MM.1S (cell line): ENCODE measurements around the gene CSE1L.

Source experiments
- DNase-seq: peaks from one replicate; pipeline ENCODE4 v3.0.0-alpha.2; 2015
- H2AFZ ChIP-seq: fragments of 300-600 bp; sonication (generic); 2 replicates; pipeline ENCODE4 v1.6.0; 2016; ENCODE audit warnings: antibody characterized with exemption, low read length
- H3F3A ChIP-seq: fragments of 300-600 bp; sonication (generic); 2 replicates; pipeline ENCODE4 v1.6.1; 2016; ENCODE audit warnings: mild to moderate bottlenecking, antibody characterized with exemption, low read length, moderate library complexity, mixed read lengths; ENCODE audit not compliant: insufficient read depth
- H3K27ac ChIP-seq: fragments of 300-600 bp; sonication (generic); 2 replicates; pipeline ENCODE4 v1.5.1; 2016; ENCODE audit warnings: mild to moderate bottlenecking, low read length
- H3K27me3 ChIP-seq: fragments of 300-600 bp; sonication (generic); replicated peaks from 2 replicates; pipeline ENCODE4 v1.6.0; 2016; ENCODE audit warnings: low read length; ENCODE audit not compliant: insufficient read depth
- H3K36me3 ChIP-seq: fragments of 300-600 bp; sonication (generic); replicated peaks from 2 replicates; pipeline ENCODE4 v1.6.1; 2016; ENCODE audit warnings: mild to moderate bottlenecking, low read length, mixed read lengths; ENCODE audit not compliant: insufficient read depth
- H3K4me1 ChIP-seq: fragments of 300-600 bp; sonication (generic); 2 replicates; pipeline ENCODE4 v1.6.1; 2016; ENCODE audit warnings: low read length, mixed read lengths
- H3K4me2 ChIP-seq: fragments of 300-600 bp; sonication (generic); 2 replicates; pipeline ENCODE4 v1.6.0; 2016; ENCODE audit warnings: low read depth, low read length
- H3K4me3 ChIP-seq: fragments of 300-600 bp; sonication (generic); 2 replicates; pipeline ENCODE4 v1.5.1; 2016; ENCODE audit warnings: low read length, mixed read lengths
- H3K79me2 ChIP-seq: fragments of 300-600 bp; sonication (generic); 2 replicates; pipeline ENCODE4 v1.6.1; 2016; ENCODE audit warnings: mixed run types, low read length, mixed read lengths
- H3K9ac ChIP-seq: fragments of 300-600 bp; sonication (generic); 2 replicates; pipeline ENCODE4 v1.6.1; 2016; ENCODE audit warnings: low read length, mixed read lengths
- H3K9me2 ChIP-seq: fragments of 300-600 bp; sonication (generic); replicated peaks from 2 replicates; pipeline ENCODE4 v1.6.1; 2016; ENCODE audit warnings: mild to moderate bottlenecking, low read length, mixed read lengths; ENCODE audit not compliant: insufficient read depth
- H3K9me3 ChIP-seq: fragments of 300-600 bp; sonication (generic); replicated peaks from 2 replicates; pipeline ENCODE4 v1.6.1; 2016; ENCODE audit warnings: mild to moderate bottlenecking, low read length, mixed read lengths; ENCODE audit not compliant: insufficient read depth
- H4K20me1 ChIP-seq: fragments of 300-600 bp; sonication (generic); 2 replicates; pipeline ENCODE4 v1.6.1; 2016; ENCODE audit warnings: mild to moderate bottlenecking, low read length, moderate library complexity, mixed read lengths; ENCODE audit not compliant: insufficient read depth
- CTCF ChIP-seq: fragments of 300-600 bp; sonication (generic); IDR thresholded peaks from 2 replicates; pipeline ENCODE4 v1.5.1; 2016; ENCODE audit warnings: antibody characterized with exemption, low read length, mixed read lengths
- EZH2 ChIP-seq: fragments of 300-600 bp; sonication (generic); optimal IDR thresholded peaks from 2 replicates; pipeline ENCODE3; 2017; ENCODE audit warnings: low read depth, mild to moderate bottlenecking, antibody characterized with exemption, low read length, mixed read lengths
- EZH2phosphoT487 ChIP-seq: fragments of 300-600 bp; sonication (generic); IDR thresholded peaks from 2 replicates; pipeline ENCODE4 v1.6.1; 2018; ENCODE audit warnings: antibody characterized with exemption, low read length

CSE1L gene

GRCh38 chr20:49045440-49046086 lies 549 bp upstream of the CSE1L start:
- peaks cover 12% of the 10 kb centered on the region; the same call in 1 of the 2 replicates for H4K20me1 ChIP-seq
- DNase-seq, result no peak
- H2AFZ ChIP-seq, result peak overlapping the region; percentile 74

DNA sequence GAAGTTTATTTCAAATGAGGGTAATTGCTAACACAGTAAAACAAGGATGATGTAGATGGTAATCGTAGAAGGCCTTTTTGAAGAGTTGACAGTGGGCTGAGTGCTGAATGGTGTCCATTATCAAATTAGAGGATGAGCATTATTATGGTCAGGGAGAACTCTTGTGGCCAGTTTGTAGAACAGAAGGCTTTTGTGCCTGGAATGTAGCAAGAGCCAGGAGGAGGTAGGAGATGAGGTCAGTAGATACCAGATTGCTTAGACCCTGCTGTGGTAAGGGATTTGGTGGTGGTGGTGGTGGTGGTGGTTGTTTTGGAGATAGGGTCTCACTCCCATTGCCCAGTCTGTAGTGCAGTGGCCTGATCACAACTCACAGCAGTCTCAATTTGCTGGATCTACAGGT lies 6.2 kb downstream of the CSE1L start:
- Histone ChIP-seq H3K4me2 (no peak overlapping the region), H3K27me3 (no peaks in the 10 kb centered on the region), H3K4me1 (peaks cover 13% of the 10 kb centered on the region), H3K9me2 (no peaks in the 10 kb centered on the region), H3K4me3 (no peak overlapping the region), H3F3A (no peaks in the 10 kb centered on the region; the same call in 1 of the 2 replicates), H2AFZ (no peak overlapping the region), H3K79me2 (peaks cover 99% of the 10 kb centered on the region), H3K9ac (no peak overlapping the region), H4K20me1 (peaks cover 54% of the 10 kb centered on the region), H3K36me3 (no peaks in the 10 kb centered on the region; the same call in 1 of the 2 replicates), H3K27ac (no peak overlapping the region), H3K9me3 (no peaks in the 10 kb centered on the region)
- DNase-seq, result no peak
- no peak for TF ChIP-seq CTCF
- TF ChIP-seq EZH2, result no peak
- TF ChIP-seq EZH2phosphoT487, result no peak

More at GRCh38 chr20:49045440-49046086, 549 bp upstream of the CSE1L start:
- no peaks in the 10 kb centered on the region for H3K27me3 ChIP-seq
- H3K9me3 ChIP-seq, result no peaks in the 10 kb centered on the region
- H3K4me3 ChIP-seq, result peak overlapping the region; percentile 98
- peaks cover 7% of the 10 kb centered on the region for H3F3A ChIP-seq
- H3K4me2 ChIP-seq, result peak overlapping the region; percentile 73
- H3K4me1 ChIP-seq, result peaks cover 18% of the 10 kb centered on the region
- no peaks in the 10 kb centered on the region for H3K9me2 ChIP-seq
- H3K9ac ChIP-seq, result peak overlapping the region; percentile 98
- H3K36me3 ChIP-seq, result no peaks in the 10 kb centered on the region; the same call in 1 of the 2 replicates
- H3K79me2 ChIP-seq, result peaks cover 43% of the 10 kb centered on the region
- TF ChIP-seq CTCF (no peak), EZH2phosphoT487 (no peak), EZH2 (no peak)
- H3K27ac ChIP-seq, result peak overlapping the region; percentile 83; the same call in 1 of the 2 replicates

DNA sequence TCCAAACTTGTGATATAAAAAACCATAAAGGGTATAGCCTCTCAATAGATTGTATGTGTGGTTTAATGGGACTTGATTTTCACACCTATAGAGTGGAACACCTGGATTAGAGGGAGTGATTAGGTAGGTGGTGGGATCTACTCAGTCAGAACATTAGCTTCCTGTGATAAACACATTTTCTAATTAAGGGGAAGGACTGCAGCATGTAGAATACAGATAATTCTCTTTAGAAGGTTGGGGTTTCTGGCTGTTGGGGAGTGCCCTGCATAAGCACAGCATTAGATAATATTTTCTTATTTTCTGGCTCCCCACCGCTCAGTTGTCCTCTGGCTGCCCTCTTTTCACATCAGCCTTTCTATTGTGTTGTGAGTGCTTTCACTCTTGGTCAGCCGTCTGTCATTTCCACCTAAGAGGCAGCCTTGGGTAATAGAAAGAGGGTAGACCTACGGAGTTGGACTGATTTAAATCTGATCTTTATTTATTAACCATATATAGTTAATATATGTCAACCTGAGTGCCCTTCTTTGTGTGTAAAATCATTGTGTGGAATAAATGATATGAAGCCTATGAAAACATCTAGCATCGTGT lies 8.0 kb downstream of the CSE1L start:
- no peak overlapping the region for H3K27ac ChIP-seq
- no peaks in the 10 kb centered on the region for H3K9me2 ChIP-seq
- H2AFZ ChIP-seq, result no peak overlapping the region
- H3K4me2 ChIP-seq, result no peak overlapping the region
- H4K20me1 ChIP-seq, result peaks cover 49% of the 10 kb centered on the region
- H3K4me1 ChIP-seq, result no peaks in the 10 kb centered on the region; the same call in 1 of the 2 replicates
- H3K27me3 ChIP-seq, result no peaks in the 10 kb centered on the region
- no peak overlapping the region for H3K9ac ChIP-seq
- peaks cover 99% of the 10 kb centered on the region for H3K79me2 ChIP-seq
- no peaks in the 10 kb centered on the region; the same call in 1 of the 2 replicates for H3K36me3 ChIP-seq
- no peaks in the 10 kb centered on the region for H3F3A ChIP-seq
- DNase-seq, result no peak
- TF ChIP-seq EZH2 (no peak), CTCF (no peak), EZH2phosphoT487 (no peak)
- no peaks in the 10 kb centered on the region for H3K9me3 ChIP-seq
- no peak overlapping the region for H3K4me3 ChIP-seq
